Measurements from ENCODE around the gene PHF20.
A peak's percentile ranks its signal among the peaks of the same experiment; 100 is the strongest.

PHF20 gene

GRCh38 chr20:35979544-35979943 is 207.7 kb downstream of the PHF20 start:
- Histone ChIP-seq H3K36me3 (ENCODE audit: control insufficient read depth in 4 of 4, insufficient read depth in 4 of 4, low read length in 3 of 4) (no peaks in the 10 kb centered on the region), H3K27me3 (replicated peaks in 2 of 5; ENCODE audit: control insufficient read depth in 4 of 5, insufficient read depth in 5 of 5, low read length in 4 of 5) (no peaks in the 10 kb centered on the region), H3K27ac (ENCODE audit: insufficient read depth in 1 of 2, low read depth in 1 of 2, low read length in 2 of 2, poor library complexity in 1 of 2, severe bottlenecking in 2 of 2) (no peak overlapping the region), H3K4me3 (ENCODE audit: control insufficient read depth in 1 of 7, extremely low read depth in 1 of 7, insufficient read depth in 4 of 7, low read depth in 2 of 7, low read length in 6 of 7) (no peak overlapping the region), H3K4me1 (ENCODE audit: control extremely low read depth in 1 of 4, control insufficient read depth in 4 of 4, insufficient read depth in 4 of 4, low read length in 3 of 4) (peaks cover 0 to 6% (median 0%) of the 10 kb centered on the region in 4 experiments), H3K9me3 (ENCODE audit: control extremely low read depth in 1 of 5, control insufficient read depth in 4 of 5, insufficient read depth in 2 of 5, low read depth in 1 of 5, low read length in 4 of 5) (no peaks in the 10 kb centered on the region)
- ChIA-PET POLR2A (no interaction called here), CTCF (interaction anchor here (1.2 to 8.3 kb wide), 3 partner anchors 12 to 147 kb away, joined by 3 to 56 read pairs (median 6); no protein-coding TSS in a partner anchor)
- DNase-seq = no peak
- 96% methylated on average over 5 of the region's 5 CpGs for WGBS (ENCODE audit: insufficient coverage)

- WGBS (ENCODE audit: insufficient coverage) = 58% methylated on average over 3 of the region's 3 CpGs
- H3K4me3 ChIP-seq (ENCODE audit: control insufficient read depth in 1 of 7, extremely low read depth in 1 of 7, insufficient read depth in 4 of 7, low read depth in 2 of 7, low read length in 6 of 7) = no peak overlapping the region
- DNase-seq = no peak
- no peaks in the 10 kb centered on the region for H3K27me3 ChIP-seq (replicated peaks in 2 of 5; ENCODE audit: control insufficient read depth in 4 of 5, insufficient read depth in 5 of 5, low read length in 4 of 5)
- no peaks in the 10 kb centered on the region for H3K36me3 ChIP-seq (ENCODE audit: control insufficient read depth in 4 of 4, insufficient read depth in 4 of 4, low read length in 3 of 4)
- ChIA-PET POLR2A (no interaction called here), CTCF (interaction anchor here (0.7 to 8.3 kb wide), 4 partner anchors 10 to 459 kb away, joined by 3 to 56 read pairs (median 6); no protein-coding TSS in a partner anchor)
- H3K9me3 ChIP-seq (ENCODE audit: control extremely low read depth in 1 of 5, control insufficient read depth in 4 of 5, insufficient read depth in 2 of 5, low read depth in 1 of 5, low read length in 4 of 5) = no peaks in the 10 kb centered on the region
- peaks cover 0 to 6% (median 0%) of the 10 kb centered on the region in 4 experiments for H3K4me1 ChIP-seq (ENCODE audit: control extremely low read depth in 1 of 4, control insufficient read depth in 4 of 4, insufficient read depth in 4 of 4, low read length in 3 of 4)
- no peak overlapping the region for H3K27ac ChIP-seq (ENCODE audit: insufficient read depth in 1 of 2, low read depth in 1 of 2, low read length in 2 of 2, poor library complexity in 1 of 2, severe bottlenecking in 2 of 2)
Measured at GRCh38 chr20:35981969-35982368, 210.2 kb downstream of the PHF20 start.

- ChIA-PET POLR2A (interaction anchor here (0.6 kb wide), 1 partner anchor 101 kb away, joined by 3 read pairs; no protein-coding TSS in a partner anchor), CTCF (interaction anchor here (0.9 to 2.0 kb wide), 7 partner anchors 9 to 154 kb away, joined by 3 to 6 read pairs (median 5); partner anchors contain the start of gene SCAND1)
- Histone ChIP-seq H3K9me3 (ENCODE audit: control extremely low read depth in 1 of 5, control insufficient read depth in 4 of 5, insufficient read depth in 2 of 5, low read depth in 1 of 5, low read length in 4 of 5) (no peaks in the 10 kb centered on the region), H3K27ac (ENCODE audit: insufficient read depth in 1 of 2, low read depth in 1 of 2, low read length in 2 of 2, poor library complexity in 1 of 2, severe bottlenecking in 2 of 2) (no peak overlapping the region), H3K4me1 (ENCODE audit: control extremely low read depth in 1 of 4, control insufficient read depth in 4 of 4, insufficient read depth in 4 of 4, low read length in 3 of 4) (no peaks in the 10 kb centered on the region), H3K27me3 (replicated peaks in 2 of 5; ENCODE audit: control insufficient read depth in 4 of 5, insufficient read depth in 5 of 5, low read length in 4 of 5) (peaks cover 0 to 3% (median 0%) of the 10 kb centered on the region in 5 experiments), H3K36me3 (ENCODE audit: control insufficient read depth in 4 of 4, insufficient read depth in 4 of 4, low read length in 3 of 4) (no peaks in the 10 kb centered on the region), H3K4me3 (ENCODE audit: control insufficient read depth in 1 of 7, extremely low read depth in 1 of 7, insufficient read depth in 4 of 7, low read depth in 2 of 7, low read length in 6 of 7) (no peak overlapping the region)
- 92% methylated on average over 5 of the region's 6 CpGs for WGBS (ENCODE audit: insufficient coverage)
- DNase-seq = no peak
Measured at GRCh38 chr20:35984382-35984781, 212.6 kb downstream of the PHF20 start.

GRCh38 chr20:35985806-35986205 is 214.0 kb downstream of the PHF20 start:
- CTCF ChIA-PET = interaction anchor here (1.0 to 1.5 kb wide), 2 partner anchors 11 to 31 kb away, joined by 3 to 6 read pairs; partner anchors contain the start of gene SCAND1
- POLR2A ChIA-PET = no interaction called here
- no peak overlapping the region for H3K4me3 ChIP-seq (ENCODE audit: control insufficient read depth in 1 of 7, extremely low read depth in 1 of 7, insufficient read depth in 4 of 7, low read depth in 2 of 7, low read length in 6 of 7)
- DNase-seq = no peak
- no peaks in the 10 kb centered on the region for H3K9me3 ChIP-seq (ENCODE audit: control extremely low read depth in 1 of 5, control insufficient read depth in 4 of 5, insufficient read depth in 2 of 5, low read depth in 1 of 5, low read length in 4 of 5)
- H3K4me1 ChIP-seq (ENCODE audit: control extremely low read depth in 1 of 4, control insufficient read depth in 4 of 4, insufficient read depth in 4 of 4, low read length in 3 of 4) = no peaks in the 10 kb centered on the region
- no CpG with 5 or more reads among the region's 2 CpGs for WGBS (ENCODE audit: insufficient coverage)
- H3K27ac ChIP-seq (ENCODE audit: insufficient read depth in 1 of 2, low read depth in 1 of 2, low read length in 2 of 2, poor library complexity in 1 of 2, severe bottlenecking in 2 of 2) = no peak overlapping the region
- no peaks in the 10 kb centered on the region for H3K36me3 ChIP-seq (ENCODE audit: control insufficient read depth in 4 of 4, insufficient read depth in 4 of 4, low read length in 3 of 4)
- peaks cover 0 to 3% (median 0%) of the 10 kb centered on the region in 5 experiments for H3K27me3 ChIP-seq (replicated peaks in 2 of 5; ENCODE audit: control insufficient read depth in 4 of 5, insufficient read depth in 5 of 5, low read length in 4 of 5)

- POLR2A ChIA-PET = no interaction called here
- H3K27ac ChIP-seq (ENCODE audit: insufficient read depth in 1 of 2, low read depth in 1 of 2, low read length in 2 of 2, poor library complexity in 1 of 2, severe bottlenecking in 2 of 2) = no peak overlapping the region
- peaks cover 0 to 1% (median 0%) of the 10 kb centered on the region in 4 experiments for H3K4me1 ChIP-seq (ENCODE audit: control extremely low read depth in 1 of 4, control insufficient read depth in 4 of 4, insufficient read depth in 4 of 4, low read length in 3 of 4)
- no peak overlapping the region for H3K4me3 ChIP-seq (ENCODE audit: control insufficient read depth in 1 of 7, extremely low read depth in 1 of 7, insufficient read depth in 4 of 7, low read depth in 2 of 7, low read length in 6 of 7)
- CTCF ChIA-PET = interaction anchor here (2.5 to 12.8 kb wide), 3 partner anchors 12 to 150 kb away, joined by 6 to 292 read pairs (median 22); partner anchors contain the start of gene SCAND1
- peaks cover 0 to 3% (median 0%) of the 10 kb centered on the region in 5 experiments for H3K27me3 ChIP-seq (replicated peaks in 2 of 5; ENCODE audit: control insufficient read depth in 4 of 5, insufficient read depth in 5 of 5, low read length in 4 of 5)
- no peaks in the 10 kb centered on the region for H3K36me3 ChIP-seq (ENCODE audit: control insufficient read depth in 4 of 4, insufficient read depth in 4 of 4, low read length in 3 of 4)
- WGBS (ENCODE audit: insufficient coverage) = 95% methylated on average over 2 of the region's 2 CpGs
- H3K9me3 ChIP-seq (ENCODE audit: control extremely low read depth in 1 of 5, control insufficient read depth in 4 of 5, insufficient read depth in 2 of 5, low read depth in 1 of 5, low read length in 4 of 5) = no peaks in the 10 kb centered on the region
- no peak for DNase-seq
Measured at GRCh38 chr20:35988910-35989463, 217.2 kb downstream of the PHF20 start.

GRCh38 chr20:35991142-35991771 is 219.4 kb downstream of the PHF20 start:
- peak; percentile 37 to 68 (median 65) for DNase-seq
- Histone ChIP-seq H3K4me3 (ENCODE audit: control insufficient read depth in 1 of 7, extremely low read depth in 1 of 7, insufficient read depth in 4 of 7, low read depth in 2 of 7, low read length in 6 of 7) (no peak overlapping the region), H3K4me1 (ENCODE audit: control extremely low read depth in 1 of 4, control insufficient read depth in 4 of 4, insufficient read depth in 4 of 4, low read length in 3 of 4) (peaks cover 0 to 3% (median 0%) of the 10 kb centered on the region in 4 experiments), H3K36me3 (ENCODE audit: control insufficient read depth in 4 of 4, insufficient read depth in 4 of 4, low read length in 3 of 4) (no peaks in the 10 kb centered on the region), H3K27ac (ENCODE audit: insufficient read depth in 1 of 2, low read depth in 1 of 2, low read length in 2 of 2, poor library complexity in 1 of 2, severe bottlenecking in 2 of 2) (no peak overlapping the region), H3K27me3 (replicated peaks in 2 of 5; ENCODE audit: control insufficient read depth in 4 of 5, insufficient read depth in 5 of 5, low read length in 4 of 5) (peaks cover 0 to 3% (median 0%) of the 10 kb centered on the region in 5 experiments), H3K9me3 (ENCODE audit: control extremely low read depth in 1 of 5, control insufficient read depth in 4 of 5, insufficient read depth in 2 of 5, low read depth in 1 of 5, low read length in 4 of 5) (no peaks in the 10 kb centered on the region)
- 100% methylated on average over 1 of the region's 3 CpGs for WGBS (ENCODE audit: insufficient coverage)
- POLR2A ChIA-PET = interaction anchor here (0.6 to 1.0 kb wide), 4 partner anchors 101 to 151 kb away, joined by 3 to 4 read pairs (median 3); no protein-coding TSS in a partner anchor
- CTCF ChIA-PET = interaction anchor here (0.9 to 12.8 kb wide), 18 partner anchors 11 to 157 kb away, joined by 3 to 292 read pairs (median 7); partner anchors contain the start of gene SCAND1
